H4 (cell line): ENCODE data around the gene SLC15A3. TPM values are rescaled to one million over a fixed set of nuclear protein-coding genes. Genes with fewer than 3 reads are reported as not detected.

Source experiments
- DNase-seq: peaks from one replicate; pipeline ENCODE4 v3.0.0-alpha.2; 2015; ENCODE audit warnings: low spot score
- total RNA-seq: library from RNA; depleted of rRNA; stranded (reverse); fragments of >200 nt; shearing (Covaris generic); gene quantifications from 2 replicates; pipeline ENCODE4 v1.2.3, GENCODE V29; 2014

Gene SLC15A3
- total RNA-seq, 1 experiment from 2014 or later, result 5.8 TPM

- no peak for DNase-seq
Measured at GRCh38 chr11:60946601-60947264, 5.2 kb downstream of the SLC15A3 start.

GRCh38 chr11:60945295-60945667 lies 6.7 kb downstream of the SLC15A3 start:
- DNase-seq, result no peak

GRCh38 chr11:60944490-60945294 lies 7.3 kb downstream of the SLC15A3 start:
- DNase-seq, result no peak

GRCh38 chr11:60942970-60943565 lies 8.9 kb downstream of the SLC15A3 start:
- no peak for DNase-seq

GRCh38 chr11:60942219-60942618 lies 9.8 kb downstream of the SLC15A3 start:
- no peak for DNase-seq

- no peak for DNase-seq
Measured at GRCh38 chr11:60941371-60942119, 10.4 kb downstream of the SLC15A3 start.

GRCh38 chr11:60939855-60940254 lies 12.1 kb downstream of the SLC15A3 start:
- DNase-seq, result no peak

DNA sequence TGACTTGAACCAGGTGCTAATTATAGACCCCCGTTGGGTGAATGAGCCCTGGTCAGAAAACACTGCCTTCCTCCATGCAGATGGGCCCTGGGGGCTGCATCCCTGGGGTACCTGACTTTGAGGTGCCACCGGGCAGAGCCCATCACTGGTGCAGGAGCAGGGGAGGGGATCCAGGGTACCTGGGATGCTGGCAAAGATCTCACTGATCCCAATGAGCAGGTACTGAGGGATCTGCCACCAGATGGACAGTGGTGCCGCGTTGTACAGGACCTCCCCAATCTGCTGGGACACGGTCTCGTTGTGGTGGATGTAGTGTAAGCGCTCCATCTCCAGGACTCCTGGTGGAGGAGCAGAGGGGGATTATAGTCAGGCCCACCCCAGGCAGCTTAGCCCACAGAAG lies 12.7 kb downstream of the SLC15A3 start:
- DNase-seq, result no peak

DNA sequence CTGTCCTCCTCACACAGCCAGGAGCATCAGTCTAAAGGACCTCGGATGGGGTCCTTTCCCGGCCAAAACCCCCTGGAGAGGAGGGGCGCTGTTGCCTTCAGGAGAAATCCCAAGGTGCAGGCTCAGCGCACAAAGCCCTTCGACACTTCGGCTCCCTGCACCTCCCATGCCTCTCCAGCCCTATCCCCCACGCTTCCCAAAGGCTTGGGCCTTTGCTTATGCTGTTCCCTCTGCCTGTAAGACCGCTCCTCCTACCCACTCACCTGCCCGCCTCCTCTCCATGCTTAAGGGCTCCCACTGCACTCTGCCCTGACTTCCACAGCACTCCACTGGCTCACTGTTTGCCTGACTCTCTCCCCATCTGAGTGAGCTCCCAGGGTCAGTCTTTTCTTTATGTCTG lies 13.5 kb downstream of the SLC15A3 start:
- no peak for DNase-seq

DNA sequence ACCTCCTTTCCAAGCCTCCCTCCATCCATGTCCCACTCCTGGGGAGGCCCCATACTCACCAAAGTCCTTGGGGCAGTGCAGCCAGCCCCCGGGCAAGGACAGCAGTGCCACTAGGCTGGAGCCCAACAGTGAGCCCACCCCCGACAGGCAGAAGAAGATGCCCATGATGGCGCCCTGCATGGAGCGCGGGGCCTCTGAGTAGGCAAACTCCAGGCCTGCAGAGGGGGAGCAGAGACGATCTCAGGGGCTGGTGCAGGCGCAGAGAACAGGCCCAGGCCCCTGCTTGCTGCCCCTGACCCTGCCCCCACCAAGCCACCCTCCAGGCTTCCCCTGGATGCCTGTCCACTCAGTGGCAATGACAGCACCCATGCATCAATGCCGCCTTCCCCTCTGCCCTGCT lies 14.2 kb downstream of the SLC15A3 start:
- DNase-seq, result no peak

DNA sequence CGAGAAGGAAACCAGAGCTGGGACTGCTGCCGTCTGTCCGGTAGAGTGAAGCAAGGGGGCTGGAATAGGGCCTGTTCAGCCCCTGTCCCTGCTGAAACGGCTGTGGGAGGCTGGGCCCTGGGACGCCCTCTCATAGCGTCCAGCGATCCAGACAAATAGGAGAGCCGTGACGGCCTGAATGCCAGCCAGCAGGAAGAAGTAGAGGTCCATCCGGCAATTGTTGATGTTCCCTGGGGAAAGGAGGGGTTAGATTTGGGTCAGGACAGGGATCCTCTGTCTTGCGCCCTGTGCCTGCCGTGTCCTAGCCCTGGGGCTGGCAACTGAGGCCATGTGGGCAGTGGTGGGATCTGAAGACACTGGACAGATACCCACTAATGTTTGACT lies 14.8 kb downstream of the SLC15A3 start:
- no peak for DNase-seq

DNA sequence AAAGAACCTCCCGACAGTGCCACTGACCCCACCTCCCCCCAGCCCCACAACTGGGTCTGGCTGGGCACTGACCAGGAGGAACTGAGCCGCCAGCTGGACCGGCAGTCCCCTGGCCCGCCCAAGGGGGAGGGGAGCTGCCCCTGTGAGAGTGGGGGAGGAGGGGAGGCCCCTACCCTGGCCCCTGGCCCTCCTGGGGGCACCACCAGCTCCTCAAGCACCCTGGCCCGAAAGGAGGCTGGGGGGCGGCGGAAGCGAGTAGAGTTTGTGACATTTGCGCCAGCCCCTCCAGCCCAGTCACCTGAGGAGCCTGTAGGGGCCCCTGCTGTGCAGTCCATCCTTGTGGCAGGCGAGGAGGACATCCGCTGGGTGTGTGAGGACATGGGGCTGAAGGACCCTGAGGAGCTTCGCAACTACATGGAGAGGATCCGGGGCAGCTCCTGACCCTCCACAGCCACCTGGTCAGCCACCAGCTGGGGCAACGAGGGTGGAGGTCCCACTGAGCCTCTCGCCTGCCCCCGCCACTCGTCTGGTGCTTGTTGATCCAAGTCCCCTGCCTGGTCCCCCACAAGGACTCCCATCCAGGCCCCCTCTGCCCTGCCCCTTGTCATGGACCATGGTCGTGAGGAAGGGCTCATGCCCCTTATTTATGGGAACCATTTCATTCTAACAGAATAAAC lies 15.4 kb downstream of the SLC15A3 start:
- DNase-seq, result no peak

- no peak for DNase-seq
Measured at GRCh38 chr11:60935676-60936442, 16.1 kb downstream of the SLC15A3 start.

- DNase-seq, result no peak
Measured at GRCh38 chr11:60934790-60935605, 17.0 kb downstream of the SLC15A3 start.

GRCh38 chr11:60934124-60934789 lies 17.7 kb downstream of the SLC15A3 start:
- no peak for DNase-seq

DNA sequence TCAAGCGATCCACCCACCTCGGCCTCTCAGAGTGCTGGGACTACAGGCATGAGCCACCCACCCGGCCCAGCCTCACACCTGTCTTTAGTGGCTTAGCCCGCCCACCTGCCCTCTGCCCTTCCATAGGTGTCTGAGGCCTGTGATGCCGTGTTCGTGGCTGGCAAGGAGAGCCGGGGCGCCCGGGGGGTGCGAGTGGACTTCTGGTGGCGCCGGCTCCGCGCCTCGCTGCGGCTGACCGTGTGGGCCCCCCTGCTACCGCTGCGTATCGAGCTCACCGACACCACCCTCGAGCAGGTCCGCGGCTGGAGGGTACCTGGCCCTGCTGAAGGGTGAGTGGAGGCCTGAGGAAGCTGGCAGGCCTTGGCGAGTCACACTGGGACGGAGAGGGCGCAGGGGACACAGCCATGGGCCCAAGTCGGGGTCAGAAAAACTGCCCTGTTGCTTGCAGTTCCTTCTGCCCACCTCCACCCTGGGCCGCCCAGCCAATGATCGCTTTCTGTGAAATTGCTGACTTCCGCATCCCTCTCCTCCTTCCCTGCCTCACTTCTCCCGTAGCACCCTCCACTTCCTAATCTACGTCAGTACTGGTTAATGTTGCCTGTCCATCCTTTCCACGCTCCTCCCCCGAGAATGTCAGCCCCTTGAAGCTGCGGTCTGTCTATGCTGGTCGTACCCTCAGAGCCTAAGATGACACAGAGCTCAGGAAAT lies 18.4 kb downstream of the SLC15A3 start:
- DNase-seq, result no peak

- no peak for DNase-seq
Measured at GRCh38 chr11:60932605-60933356, 19.2 kb downstream of the SLC15A3 start.

GRCh38 chr11:60931917-60932316 lies 20.1 kb downstream of the SLC15A3 start:
- no peak for DNase-seq
